K562 (cell line): Measurements from ENCODE around the gene LAMA2. TPM values are rescaled to one million over a fixed set of nuclear protein-coding genes. Genes with fewer than 3 reads are reported as not detected.

Source experiments
- ATAC-seq: fragments of 200-7000 bp; cut with Tn5 transposase; 3 replicates; pipeline ENCODE4 v1.9.1; 2020; ENCODE audit warnings: moderate library complexity
- BruUV-seq: library from RNA; stranded (reverse); fragments of 400-500 nt; replicated peaks from 2 replicates; lab custom pipeline; 2021; lab: Mats Ljungman, UMichigan
- CTCF ChIA-PET: fragments of 300-600 bp; formaldehyde crosslinking; extraction: SDS; loops from one replicate; lab custom pipeline; 2021; ENCODE audit warnings: low intra/inter-chr PET ratio; lab: Yijun Ruan, JAX
- POLR2A ChIA-PET: fragments of 300-600, 350-650 bp; sonication (Branson Sonifier 250); formaldehyde crosslinking; extraction: SDS; loops from one replicate; lab custom pipeline; 2021; ENCODE audit warnings: antibody characterized with exemption, inconsistent platforms; lab: Yijun Ruan, JAX
- DNase-seq, 4 experiments: peaks; one replicate each; pipeline versions ENCODE4 v3.0.0 to v3.0.0-alpha.2; 2011 to 2018; ENCODE audit warnings: low spot score in 3 of 4, mixed read lengths in 3 of 4; ENCODE audit errors: extremely low read depth in 1 of 4
- FAIRE-seq: peaks from 2 replicates; lab custom pipeline; 2011; peaks lifted over from hg19 to GRCh38; lab: Jason Lieb, UNC
- H2AFZ ChIP-seq: 2 replicates; pipeline ENCODE4 v1.6.0; 2011; ENCODE audit warnings: low read depth, low read length, control low read depth, inconsistent platforms
- H3K27ac ChIP-seq: fragments of 200-600 bp; 3 replicates; pipeline ENCODE4 v1.8.0; 2011; ENCODE audit warnings: low read depth, mild to moderate bottlenecking, control low read depth, inconsistent platforms, low read length, moderate library complexity, mixed read lengths; ENCODE audit errors: extremely low read depth
- H3K27me3 ChIP-seq, 2 experiments: fragments of 300-600 bp in 1 of 2; 2 replicates in 1 of 2; 3 replicates in 1 of 2; pipeline versions ENCODE4 v1.6.0 to v1.8.0; 2011; ENCODE audit warnings: inconsistent platforms in 2 of 2, low read length in 2 of 2, mild to moderate bottlenecking in 1 of 2, mixed read lengths in 1 of 2, moderate library complexity in 1 of 2; ENCODE audit not compliant: control insufficient read depth in 2 of 2, insufficient read depth in 2 of 2
- H3K36me3 ChIP-seq: fragments of 300-600 bp; 3 replicates; pipeline ENCODE4 v1.8.0; 2011; ENCODE audit warnings: mild to moderate bottlenecking, low read length, inconsistent platforms; ENCODE audit not compliant: control insufficient read depth, insufficient read depth
- H3K4me1 ChIP-seq, 2 experiments: fragments of 200-600 bp in 1 of 2; replicated peaks in 1 of 2; 2 replicates in 1 of 2; 3 replicates in 1 of 2; pipeline versions ENCODE4 v1.5.1 to v1.8.0; 2011; ENCODE audit warnings: inconsistent platforms in 2 of 2, low read length in 2 of 2, mild to moderate bottlenecking in 1 of 2, mixed read lengths in 1 of 2, moderate library complexity in 1 of 2; ENCODE audit not compliant: control insufficient read depth in 2 of 2, insufficient read depth in 2 of 2
- H3K4me2 ChIP-seq: 2 replicates; pipeline ENCODE4 v1.6.1; 2011; ENCODE audit warnings: low read length, control low read depth, inconsistent platforms, mixed read lengths; ENCODE audit not compliant: insufficient read depth
- H3K4me3 ChIP-seq: fragments of 200-600 bp; sonication (generic), shearing (Covaris generic); 2 replicates; pipeline ENCODE4 v1.5.1; 2016; ENCODE audit warnings: control low read depth, inconsistent platforms
- H3K79me2 ChIP-seq: fragments of 200-600 bp; 3 replicates; pipeline ENCODE4 v1.8.0; 2011; ENCODE audit warnings: low read length, inconsistent platforms; ENCODE audit not compliant: control insufficient read depth, insufficient read depth
- H3K9ac ChIP-seq, 2 experiments: 2 replicates each; pipeline versions ENCODE4 v1.6.0 to v1.6.1; 2011; ENCODE audit warnings: low read depth in 2 of 2, low read length in 2 of 2, control low read depth in 1 of 2, inconsistent platforms in 1 of 2, mild to moderate bottlenecking in 1 of 2, mixed read lengths in 1 of 2; ENCODE audit not compliant: insufficient read depth in 1 of 2
- H3K9me1 ChIP-seq: one replicate; pipeline ENCODE4 v1.6.0; 2011; ENCODE audit warnings: inconsistent platforms, mild to moderate bottlenecking, low read length, moderate library complexity; ENCODE audit not compliant: control insufficient read depth, insufficient read depth
- H3K9me3 ChIP-seq: replicated peaks from 2 replicates; pipeline ENCODE4 v1.5.1; 2011; ENCODE audit warnings: low read depth, low read length, inconsistent platforms; ENCODE audit not compliant: control insufficient read depth, insufficient read depth
- H4K20me1 ChIP-seq: replicated peaks from 2 replicates; pipeline ENCODE4 v1.6.1; 2011; ENCODE audit warnings: low read length, inconsistent platforms, mixed read lengths; ENCODE audit not compliant: control insufficient read depth, insufficient read depth
- BRD9 ChIP-seq: fragments of 450-650 bp; IDR thresholded peaks from 2 replicates; pipeline ENCODE4 v1.6.1; 2018; ENCODE audit warnings: low read depth; ENCODE audit not compliant: partially characterized antibody
- CSDE1 ChIP-seq, 2 experiments: fragments of 450-650 bp; IDR thresholded peaks; 2 replicates each; pipeline ENCODE4 v1.6.1; 2016; ENCODE audit warnings: mild to moderate bottlenecking in 1 of 2
- DACH1 ChIP-seq: fragments of 450-650 bp; IDR thresholded peaks from 2 replicates; pipeline ENCODE4 v1.6.1; 2018; ENCODE audit not compliant: partially characterized antibody
- FUS ChIP-seq: fragments of 200-400 bp; formaldehyde crosslinking; optimal IDR thresholded peaks from 2 replicates; pipeline ENCODE3; 2017; ENCODE audit warnings: low read depth, low read length
- MYC ChIP-seq, 2 experiments: fragments of 250-450 bp in 1 of 2; sonication (Bioruptor Pico) in 1 of 2; IDR thresholded peaks; 2 replicates each; pipeline versions ENCODE4 v1.5.1 to v1.6.1; 2012 to 2021; ENCODE audit warnings: low read depth in 2 of 2, borderline replicate concordance in 1 of 2, improper control_type of control experiment in 1 of 2, low read length in 1 of 2, mild to moderate bottlenecking in 1 of 2, moderate library complexity in 1 of 2
- SMARCC2 ChIP-seq: fragments of 450-650 bp; IDR thresholded peaks from 2 replicates; pipeline ENCODE4 v1.6.1; 2017; ENCODE audit warnings: antibody characterized with exemption, moderate library complexity, mild to moderate bottlenecking, low read depth
- U2AF2 ChIP-seq: fragments of 200-400 bp; formaldehyde crosslinking; optimal IDR thresholded peaks from 2 replicates; pipeline ENCODE3; 2017; ENCODE audit warnings: low read depth, mild to moderate bottlenecking, low read length
- ZNF277 ChIP-seq: fragments of 250-450 bp; sonication (Bioruptor Pico); IDR thresholded peaks from 2 replicates; pipeline ENCODE4 v1.8.0; 2022; ENCODE audit warnings: inconsistent platforms, mild to moderate bottlenecking, moderate library complexity, borderline replicate concordance
- in situ Hi-C: fragments of 300-500 bp; cut with MboI; formaldehyde crosslinking; loops from 4 replicates; pipeline ENCODE4 v1.15.0; 2018; ENCODE audit warnings: inconsistent platforms, mixed read lengths
- intact Hi-C: fragments of 100-400 bp; cut with micrococcal nuclease; formaldehyde crosslinking; loops from 2 replicates; pipeline ENCODE4 v1.14.2; 2022
- polyA plus RNA-seq, 8 experiments: library from polyadenylated mRNA; depleted of rRNA in 4 of 8; stranded (reverse) in 5 of 8; unstranded in 3 of 8; fragments of >200 nt; fragmentation: Nextera tagmentation in 2 of 8; fragmentation: Illumina TruSeq in 1 of 8; extraction: Ambion mirVana in 2 of 8; extraction: Trizol in 1 of 8; gene quantifications; 2 replicates each; pipeline versions ENCODE4 v1.2.1 to v1.2.3, GENCODE V29; 2011 to 2014; ENCODE audit warnings: inconsistent platforms in 1 of 8, missing spikeins in 1 of 8
- total RNA-seq, 7 experiments: library from RNA; depleted of rRNA in 6 of 7; stranded (reverse); fragments of >200 nt in 6 of 7; fragmentation: Illumina TruSeq in 2 of 7; extraction: Trizol in 2 of 7; gene quantifications; 2 replicates each; pipeline versions ENCODE4 v1.2.1 to v1.2.3, GENCODE V29; 2011 to 2021; ENCODE audit warnings: low replicate concordance in 1 of 7
- TF ChIP-seq, protein P1 (sequence below): fragments of 450-650 bp; IDR thresholded peaks from 2 replicates; pipeline ENCODE4 v1.6.1; 2016; ENCODE audit warnings: mild to moderate bottlenecking, moderate library complexity

LAMA2 gene
- total and polyA plus RNA-seq, 9 of the 15 experiments (the other 6 are each of a cell fraction or from before 2014, with no cell fraction given): 0.04 to 1.5 (median 0.36) TPM

GRCh38 chr6:129448965-129449364 is 566.0 kb downstream of the LAMA2 start:
- no peak overlapping the region for H3K4me2 ChIP-seq
- no peak overlapping the region for H3K9ac ChIP-seq
- in situ Hi-C loops: no loop called here
- no peaks in the 10 kb centered on the region for H3K79me2 ChIP-seq
- no peak overlapping the region for H3K27ac ChIP-seq
- intact Hi-C loops: no loop called here
- no peaks in the 10 kb centered on the region for H3K36me3 ChIP-seq
- no peak for DNase-seq
- no peak for ATAC-seq
- no peak overlapping the region for H2AFZ ChIP-seq
- no peak overlapping the region for H3K4me3 ChIP-seq
- BruUV-seq: no TSS peak
- CTCF ChIA-PET: interaction anchor here (0.7 kb wide), 1 partner anchor 1707 kb away, joined by 3 read pairs; no protein-coding TSS in a partner anchor
- no peaks in the 10 kb centered on the region for H4K20me1 ChIP-seq
- FAIRE-seq: no peak
- H3K27me3 ChIP-seq: no peaks in the 10 kb centered on the region
- no peaks in the 10 kb centered on the region for H3K4me1 ChIP-seq
- H3K9me3 ChIP-seq: no peaks in the 10 kb centered on the region
- no peaks in the 10 kb centered on the region for H3K9me1 ChIP-seq
- POLR2A ChIA-PET: interaction anchor here (1.0 kb wide), 1 partner anchor 205 kb away, joined by 3 read pairs; no protein-coding TSS in a partner anchor
- no peak for TF ChIP-seq ZNF277 (CRISPR knock-in tag)
- TF ChIP-seq U2AF2: no peak
- TF ChIP-seq, protein P1, sequence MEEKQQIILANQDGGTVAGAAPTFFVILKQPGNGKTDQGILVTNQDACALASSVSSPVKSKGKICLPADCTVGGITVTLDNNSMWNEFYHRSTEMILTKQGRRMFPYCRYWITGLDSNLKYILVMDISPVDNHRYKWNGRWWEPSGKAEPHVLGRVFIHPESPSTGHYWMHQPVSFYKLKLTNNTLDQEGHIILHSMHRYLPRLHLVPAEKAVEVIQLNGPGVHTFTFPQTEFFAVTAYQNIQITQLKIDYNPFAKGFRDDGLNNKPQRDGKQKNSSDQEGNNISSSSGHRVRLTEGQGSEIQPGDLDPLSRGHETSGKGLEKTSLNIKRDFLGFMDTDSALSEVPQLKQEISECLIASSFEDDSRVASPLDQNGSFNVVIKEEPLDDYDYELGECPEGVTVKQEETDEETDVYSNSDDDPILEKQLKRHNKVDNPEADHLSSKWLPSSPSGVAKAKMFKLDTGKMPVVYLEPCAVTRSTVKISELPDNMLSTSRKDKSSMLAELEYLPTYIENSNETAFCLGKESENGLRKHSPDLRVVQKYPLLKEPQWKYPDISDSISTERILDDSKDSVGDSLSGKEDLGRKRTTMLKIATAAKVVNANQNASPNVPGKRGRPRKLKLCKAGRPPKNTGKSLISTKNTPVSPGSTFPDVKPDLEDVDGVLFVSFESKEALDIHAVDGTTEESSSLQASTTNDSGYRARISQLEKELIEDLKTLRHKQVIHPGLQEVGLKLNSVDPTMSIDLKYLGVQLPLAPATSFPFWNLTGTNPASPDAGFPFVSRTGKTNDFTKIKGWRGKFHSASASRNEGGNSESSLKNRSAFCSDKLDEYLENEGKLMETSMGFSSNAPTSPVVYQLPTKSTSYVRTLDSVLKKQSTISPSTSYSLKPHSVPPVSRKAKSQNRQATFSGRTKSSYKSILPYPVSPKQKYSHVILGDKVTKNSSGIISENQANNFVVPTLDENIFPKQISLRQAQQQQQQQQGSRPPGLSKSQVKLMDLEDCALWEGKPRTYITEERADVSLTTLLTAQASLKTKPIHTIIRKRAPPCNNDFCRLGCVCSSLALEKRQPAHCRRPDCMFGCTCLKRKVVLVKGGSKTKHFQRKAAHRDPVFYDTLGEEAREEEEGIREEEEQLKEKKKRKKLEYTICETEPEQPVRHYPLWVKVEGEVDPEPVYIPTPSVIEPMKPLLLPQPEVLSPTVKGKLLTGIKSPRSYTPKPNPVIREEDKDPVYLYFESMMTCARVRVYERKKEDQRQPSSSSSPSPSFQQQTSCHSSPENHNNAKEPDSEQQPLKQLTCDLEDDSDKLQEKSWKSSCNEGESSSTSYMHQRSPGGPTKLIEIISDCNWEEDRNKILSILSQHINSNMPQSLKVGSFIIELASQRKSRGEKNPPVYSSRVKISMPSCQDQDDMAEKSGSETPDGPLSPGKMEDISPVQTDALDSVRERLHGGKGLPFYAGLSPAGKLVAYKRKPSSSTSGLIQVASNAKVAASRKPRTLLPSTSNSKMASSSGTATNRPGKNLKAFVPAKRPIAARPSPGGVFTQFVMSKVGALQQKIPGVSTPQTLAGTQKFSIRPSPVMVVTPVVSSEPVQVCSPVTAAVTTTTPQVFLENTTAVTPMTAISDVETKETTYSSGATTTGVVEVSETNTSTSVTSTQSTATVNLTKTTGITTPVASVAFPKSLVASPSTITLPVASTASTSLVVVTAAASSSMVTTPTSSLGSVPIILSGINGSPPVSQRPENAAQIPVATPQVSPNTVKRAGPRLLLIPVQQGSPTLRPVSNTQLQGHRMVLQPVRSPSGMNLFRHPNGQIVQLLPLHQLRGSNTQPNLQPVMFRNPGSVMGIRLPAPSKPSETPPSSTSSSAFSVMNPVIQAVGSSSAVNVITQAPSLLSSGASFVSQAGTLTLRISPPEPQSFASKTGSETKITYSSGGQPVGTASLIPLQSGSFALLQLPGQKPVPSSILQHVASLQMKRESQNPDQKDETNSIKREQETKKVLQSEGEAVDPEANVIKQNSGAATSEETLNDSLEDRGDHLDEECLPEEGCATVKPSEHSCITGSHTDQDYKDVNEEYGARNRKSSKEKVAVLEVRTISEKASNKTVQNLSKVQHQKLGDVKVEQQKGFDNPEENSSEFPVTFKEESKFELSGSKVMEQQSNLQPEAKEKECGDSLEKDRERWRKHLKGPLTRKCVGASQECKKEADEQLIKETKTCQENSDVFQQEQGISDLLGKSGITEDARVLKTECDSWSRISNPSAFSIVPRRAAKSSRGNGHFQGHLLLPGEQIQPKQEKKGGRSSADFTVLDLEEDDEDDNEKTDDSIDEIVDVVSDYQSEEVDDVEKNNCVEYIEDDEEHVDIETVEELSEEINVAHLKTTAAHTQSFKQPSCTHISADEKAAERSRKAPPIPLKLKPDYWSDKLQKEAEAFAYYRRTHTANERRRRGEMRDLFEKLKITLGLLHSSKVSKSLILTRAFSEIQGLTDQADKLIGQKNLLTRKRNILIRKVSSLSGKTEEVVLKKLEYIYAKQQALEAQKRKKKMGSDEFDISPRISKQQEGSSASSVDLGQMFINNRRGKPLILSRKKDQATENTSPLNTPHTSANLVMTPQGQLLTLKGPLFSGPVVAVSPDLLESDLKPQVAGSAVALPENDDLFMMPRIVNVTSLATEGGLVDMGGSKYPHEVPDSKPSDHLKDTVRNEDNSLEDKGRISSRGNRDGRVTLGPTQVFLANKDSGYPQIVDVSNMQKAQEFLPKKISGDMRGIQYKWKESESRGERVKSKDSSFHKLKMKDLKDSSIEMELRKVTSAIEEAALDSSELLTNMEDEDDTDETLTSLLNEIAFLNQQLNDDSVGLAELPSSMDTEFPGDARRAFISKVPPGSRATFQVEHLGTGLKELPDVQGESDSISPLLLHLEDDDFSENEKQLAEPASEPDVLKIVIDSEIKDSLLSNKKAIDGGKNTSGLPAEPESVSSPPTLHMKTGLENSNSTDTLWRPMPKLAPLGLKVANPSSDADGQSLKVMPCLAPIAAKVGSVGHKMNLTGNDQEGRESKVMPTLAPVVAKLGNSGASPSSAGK: no peak
- no peak for TF ChIP-seq DACH1
- TF ChIP-seq MYC (IDR thresholded peaks at IDR 0.05; ENCODE audit: low read depth, low read length): no peak
- no peak for TF ChIP-seq MYC (CRISPR knock-in tag; IDR thresholded peaks at IDR 0.05; ENCODE audit: borderline replicate concordance, low read depth)
- TF ChIP-seq FUS: no peak
- TF ChIP-seq CSDE1 (IDR thresholded peaks at IDR 0.05): no peak
- no peak for TF ChIP-seq SMARCC2
- TF ChIP-seq BRD9: no peak
